Stimulated activated CD8-positive, alpha-beta memory T cell treated with anti-CD3 and anti-CD28 coated beads, Interleukin-4, amount 100 ng/mL, for 48 hours (primary cell): Measurements from ENCODE around the gene CACNB4.
"Not testable (repeated sequence)": the region's sequence is repeated elsewhere in the genome, so short reads cannot be mapped to it uniquely, and the experiment has no call there.

Experiments used
- DNase-seq: peaks from one replicate; pipeline ENCODE4 v3.0.0-alpha.2; 2020

CACNB4 gene

GRCh38 chr2:152015552-152015951, 83.3 kb downstream of the CACNB4 start:
- no peak for DNase-seq

DNA sequence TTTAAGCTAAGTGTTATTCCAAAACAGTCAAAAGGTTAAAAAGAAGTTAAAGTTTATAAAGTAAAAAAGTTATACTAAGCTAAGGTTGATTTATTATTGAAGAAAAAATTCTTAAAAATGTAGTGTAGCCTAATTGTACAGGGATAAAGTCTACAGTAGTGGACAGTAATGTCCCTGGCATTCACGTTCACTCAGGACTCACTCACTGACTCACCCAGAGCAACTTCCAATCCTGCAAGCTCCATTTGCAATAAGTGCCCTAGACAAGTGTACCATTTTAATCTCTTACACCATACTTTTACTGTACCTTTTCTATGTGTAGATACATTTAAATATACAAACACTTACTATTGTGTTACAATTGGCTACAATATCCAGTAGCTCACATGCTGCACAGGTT, 86.1 kb downstream of the CACNB4 start:
- DNase-seq, result no peak

- no peak for DNase-seq
Observed at GRCh38 chr2:152011724-152012123, 87.1 kb downstream of the CACNB4 start.

GRCh38 chr2:152005607-152006006, 93.2 kb downstream of the CACNB4 start:
- no peak for DNase-seq

DNA sequence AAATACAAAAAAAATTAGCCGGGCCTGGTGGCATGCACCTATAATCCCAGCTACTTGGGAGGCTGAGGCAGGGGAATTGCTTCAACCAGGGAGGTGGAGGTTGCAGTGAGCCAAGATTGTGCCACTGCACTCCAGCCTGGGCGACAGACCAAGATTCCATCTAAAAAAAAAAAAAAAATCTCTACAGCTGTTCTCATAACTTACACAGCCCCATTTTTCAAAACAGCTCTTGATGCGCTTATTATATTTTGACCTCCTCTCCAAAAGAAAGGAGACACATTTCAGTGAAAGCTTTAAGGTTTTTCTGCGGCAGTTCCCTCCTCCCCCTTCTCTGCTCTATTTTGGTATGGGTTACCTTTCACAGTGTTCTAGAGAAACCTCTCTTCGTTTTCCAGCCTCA, 95.6 kb downstream of the CACNB4 start:
- not testable (repeated sequence) for DNase-seq

DNA sequence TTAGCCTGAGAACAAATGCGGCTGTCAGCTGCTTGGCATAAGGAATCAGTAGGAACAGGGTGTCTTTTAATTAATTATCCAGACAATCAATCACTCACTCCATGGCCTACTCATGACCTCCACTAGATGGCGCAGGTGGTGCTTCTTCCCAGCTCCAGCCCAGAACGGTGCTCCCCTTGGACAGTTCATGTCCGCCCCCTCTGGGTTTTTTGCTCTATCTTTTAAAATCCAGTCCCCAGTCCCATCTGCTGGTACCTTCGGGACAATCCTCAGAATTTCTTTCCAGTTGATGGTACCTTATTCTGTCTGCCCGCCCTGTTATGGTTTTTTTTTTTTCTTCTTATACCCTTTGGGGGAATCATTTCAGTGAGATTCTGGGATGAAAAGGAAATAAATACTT, 99.8 kb downstream of the CACNB4 start:
- DNase-seq, result peak; percentile 68

GRCh38 chr2:151996243-151997003, 102.4 kb downstream of the CACNB4 start:
- no peak for DNase-seq

- DNase-seq, result no peak
Observed at GRCh38 chr2:151995161-151995557, 103.7 kb downstream of the CACNB4 start.

GRCh38 chr2:151994178-151994577, 104.7 kb downstream of the CACNB4 start:
- DNase-seq, result not testable (repeated sequence)

GRCh38 chr2:151991010-151991409, 107.8 kb downstream of the CACNB4 start:
- DNase-seq, result no peak

DNA sequence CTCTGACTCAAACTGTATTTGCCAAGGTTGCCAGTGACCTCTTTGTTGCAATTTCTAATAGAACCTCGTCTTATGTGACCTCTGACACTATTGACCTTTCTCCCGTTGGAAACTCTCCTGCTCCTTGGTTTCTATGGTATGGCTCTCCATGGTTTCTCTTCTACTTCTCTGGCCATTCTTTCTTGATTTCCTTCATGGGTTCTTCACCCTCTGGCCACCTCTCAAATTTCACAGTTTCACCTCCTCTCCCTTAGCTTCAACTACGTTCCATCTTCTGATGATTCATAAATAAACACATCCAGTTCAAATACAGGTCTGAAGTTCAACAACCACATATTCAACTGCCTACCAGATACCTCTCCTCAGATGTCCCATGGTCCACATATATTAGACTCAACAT, 109.5 kb downstream of the CACNB4 start:
- DNase-seq, result no peak

DNA sequence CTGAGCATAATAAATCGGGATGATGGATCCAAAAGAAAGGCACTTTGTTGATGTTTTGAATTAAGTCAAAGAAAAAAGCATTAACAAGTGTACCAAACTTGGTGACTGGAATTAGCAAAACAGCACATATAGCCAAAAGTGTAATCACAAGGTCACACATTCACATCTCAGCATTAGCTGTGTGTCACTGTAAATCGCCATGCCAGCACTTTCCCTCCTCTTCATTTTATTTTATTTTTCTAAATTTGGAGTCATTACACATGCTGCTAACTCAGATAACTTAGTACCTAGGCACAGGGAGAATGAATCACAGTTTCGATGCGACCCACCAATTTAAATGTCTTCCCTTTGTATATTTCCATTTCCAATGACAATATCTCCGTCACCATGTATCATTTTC, 111.4 kb downstream of the CACNB4 start:
- no peak for DNase-seq

GRCh38 chr2:151984424-151985083, 114.3 kb downstream of the CACNB4 start:
- DNase-seq, result no peak

DNA sequence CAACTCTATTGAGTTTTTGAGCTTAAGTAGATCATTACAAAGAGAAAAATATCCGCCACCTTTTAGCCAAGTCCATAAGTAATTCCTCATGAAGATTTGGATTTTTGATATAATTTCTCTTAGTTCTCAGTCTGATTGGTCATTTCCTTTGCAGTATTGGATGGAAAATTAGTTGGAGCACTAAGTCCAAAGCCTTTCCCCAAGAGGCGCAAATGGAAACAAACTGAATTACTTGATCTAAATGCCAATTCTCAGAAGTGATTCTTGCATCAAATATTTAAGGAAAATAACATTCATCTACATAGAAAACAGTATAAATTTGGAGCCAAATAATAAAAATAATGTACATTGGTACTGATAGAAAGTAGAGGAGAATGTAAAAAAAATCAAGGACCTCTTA, 115.6 kb downstream of the CACNB4 start:
- DNase-seq, result no peak

- DNase-seq, result no peak
Observed at GRCh38 chr2:151981886-151982285, 117.0 kb downstream of the CACNB4 start.

DNA sequence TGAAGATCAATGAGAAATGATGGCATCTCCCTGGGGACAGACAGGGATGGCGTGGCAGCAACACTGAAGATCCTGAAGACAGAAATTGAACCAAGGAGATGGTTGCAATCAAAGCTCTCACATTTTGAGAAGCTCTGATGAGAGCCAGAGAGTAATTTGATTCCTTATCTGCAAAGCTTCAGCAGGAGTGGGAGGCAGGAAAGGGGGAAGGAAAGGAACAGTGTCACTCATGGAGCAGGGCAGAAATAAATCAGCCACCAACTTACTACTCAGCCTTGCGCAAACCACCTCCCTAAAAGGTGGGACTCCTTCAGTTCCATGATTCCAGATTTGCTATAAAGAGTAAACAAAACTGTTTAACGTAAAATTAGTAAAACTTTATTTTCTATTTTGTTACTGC, 119.2 kb downstream of the CACNB4 start:
- no peak for DNase-seq

- DNase-seq, result no peak
Observed at GRCh38 chr2:151978709-151979108, 120.1 kb downstream of the CACNB4 start.

- no peak for DNase-seq
Observed at GRCh38 chr2:151977631-151978030, 121.2 kb downstream of the CACNB4 start.

- DNase-seq, result peak; percentile 39
Observed at GRCh38 chr2:151976945-151977353, 121.9 kb downstream of the CACNB4 start.

DNA sequence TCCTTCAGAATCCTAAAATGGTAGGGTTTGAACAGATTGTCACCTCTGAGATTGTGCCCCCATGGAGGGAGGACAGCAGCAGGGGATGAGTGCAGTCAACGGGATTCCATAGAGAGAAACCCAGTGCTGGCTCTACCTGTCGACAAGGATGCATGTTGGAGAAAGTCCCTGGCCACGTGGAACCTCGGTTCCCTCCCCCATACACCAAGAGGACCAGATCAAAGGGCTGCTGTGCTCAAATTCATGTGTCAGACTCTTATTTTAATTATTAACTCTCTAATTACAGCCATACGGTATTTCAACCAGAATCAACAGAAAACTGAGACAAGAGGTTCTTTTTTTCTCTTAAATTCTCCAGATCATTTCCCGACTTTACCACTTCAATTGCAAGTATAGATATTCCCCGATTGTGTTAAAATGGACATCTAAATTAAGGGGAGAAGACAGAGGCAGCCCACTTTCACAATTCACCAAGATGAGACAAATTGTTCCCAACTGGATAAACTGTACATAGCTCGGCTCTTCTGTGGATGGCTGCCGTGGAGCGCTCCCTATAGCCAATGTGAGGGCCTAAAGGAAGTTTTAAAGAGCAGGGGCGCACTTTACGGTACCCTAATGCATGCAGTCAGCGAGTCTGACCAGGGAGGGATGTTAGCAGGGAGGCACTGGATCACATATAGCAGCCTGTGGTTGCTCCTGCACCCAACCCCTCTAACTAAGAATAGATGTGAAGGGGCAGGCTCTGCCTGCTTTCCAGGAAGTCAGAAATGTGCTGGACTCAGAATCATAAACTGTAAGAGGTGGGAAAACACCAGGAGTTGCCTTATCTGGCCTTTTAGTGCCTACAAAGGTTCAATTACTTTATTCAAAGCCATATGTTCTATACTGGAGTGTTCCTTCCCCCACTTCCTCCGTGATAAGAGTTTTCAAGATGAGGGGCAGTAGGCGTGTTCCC, 123.1 kb downstream of the CACNB4 start:
- DNase-seq, result no peak

DNA sequence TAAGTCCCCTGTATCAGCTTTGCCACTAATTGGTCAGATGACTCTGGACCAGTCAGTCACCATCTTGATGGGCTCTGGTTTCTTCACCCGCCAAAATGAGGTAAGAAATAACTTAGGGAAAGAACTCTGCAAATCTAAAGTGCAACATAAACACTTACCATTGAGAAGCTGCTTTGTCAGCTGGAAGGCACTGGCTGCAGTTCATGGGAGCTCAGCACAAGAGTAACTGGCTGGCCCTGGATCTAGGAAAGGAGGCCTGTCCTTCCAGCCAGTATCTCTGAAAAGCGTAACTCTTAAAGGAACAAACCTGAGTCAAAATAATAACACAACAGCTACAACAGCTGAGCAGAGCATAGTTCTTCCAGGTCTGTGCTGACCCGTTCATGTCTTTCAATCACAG, 123.9 kb downstream of the CACNB4 start:
- DNase-seq, result no peak

DNA sequence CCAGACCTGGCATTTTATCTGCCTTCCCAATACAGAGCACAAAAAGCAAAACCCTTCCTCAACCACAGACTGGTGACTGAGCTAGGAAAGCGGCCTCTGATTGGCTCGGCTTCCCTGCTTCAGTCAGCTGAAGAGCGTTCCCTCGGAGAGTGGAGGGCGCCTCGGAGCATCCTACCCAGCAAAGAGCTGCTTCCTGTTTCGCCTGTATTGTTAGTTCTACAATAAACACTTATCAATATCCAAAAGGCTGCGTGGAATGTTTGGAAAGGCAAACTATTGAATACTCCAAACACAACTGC, 125.0 kb downstream of the CACNB4 start:
- no peak for DNase-seq

GRCh38 chr2:151973013-151973900, 125.6 kb downstream of the CACNB4 start:
- no peak for DNase-seq
